ENCODE measurements around the gene SPG21. TPM values are rescaled to one million over a fixed set of nuclear protein-coding genes. Genes with fewer than 3 reads are reported as not detected.

Gene SPG21
- total and polyA plus RNA-seq, 11 donors = 34.9 to 70.3 (median 48.7) TPM

DNA sequence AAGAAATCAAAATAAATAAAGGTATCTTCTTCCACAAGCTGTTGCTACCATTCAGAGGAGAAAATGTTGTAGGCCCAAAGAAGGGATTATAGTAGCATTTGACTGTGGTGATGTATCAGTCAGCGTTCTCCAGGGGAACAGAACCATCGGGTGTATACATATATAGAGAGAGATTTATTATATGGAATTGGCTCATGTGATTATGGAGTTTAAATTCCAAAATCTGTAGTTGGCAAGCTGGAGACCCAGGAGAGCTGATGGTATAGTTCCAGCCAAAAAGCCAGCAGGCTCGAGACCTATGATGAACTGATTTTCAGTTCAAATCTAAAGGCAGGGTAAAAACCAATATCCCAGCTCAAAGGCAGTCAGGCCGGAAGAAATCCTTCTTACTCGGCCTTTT lies 7.4 kb upstream of the SPG21 start:
- TF ChIP-seq POLR2A (IDR thresholded peaks at IDR 0.05) = no peak
- TF ChIP-seq, protein P1, sequence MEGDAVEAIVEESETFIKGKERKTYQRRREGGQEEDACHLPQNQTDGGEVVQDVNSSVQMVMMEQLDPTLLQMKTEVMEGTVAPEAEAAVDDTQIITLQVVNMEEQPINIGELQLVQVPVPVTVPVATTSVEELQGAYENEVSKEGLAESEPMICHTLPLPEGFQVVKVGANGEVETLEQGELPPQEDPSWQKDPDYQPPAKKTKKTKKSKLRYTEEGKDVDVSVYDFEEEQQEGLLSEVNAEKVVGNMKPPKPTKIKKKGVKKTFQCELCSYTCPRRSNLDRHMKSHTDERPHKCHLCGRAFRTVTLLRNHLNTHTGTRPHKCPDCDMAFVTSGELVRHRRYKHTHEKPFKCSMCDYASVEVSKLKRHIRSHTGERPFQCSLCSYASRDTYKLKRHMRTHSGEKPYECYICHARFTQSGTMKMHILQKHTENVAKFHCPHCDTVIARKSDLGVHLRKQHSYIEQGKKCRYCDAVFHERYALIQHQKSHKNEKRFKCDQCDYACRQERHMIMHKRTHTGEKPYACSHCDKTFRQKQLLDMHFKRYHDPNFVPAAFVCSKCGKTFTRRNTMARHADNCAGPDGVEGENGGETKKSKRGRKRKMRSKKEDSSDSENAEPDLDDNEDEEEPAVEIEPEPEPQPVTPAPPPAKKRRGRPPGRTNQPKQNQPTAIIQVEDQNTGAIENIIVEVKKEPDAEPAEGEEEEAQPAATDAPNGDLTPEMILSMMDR (IDR thresholded peaks at IDR 0.05) = no peak
- ATAC-seq (no peak), DNase-seq (no peak)
- 70 to 82% (median 76%) methylated on average over 5 of the region's 5 CpGs for WGBS, 4 donors
- Histone ChIP-seq H3K4me3 (no peak overlapping the region), H3K9me3 (no peaks in the 10 kb centered on the region), H3K27me3 (no peaks in the 10 kb centered on the region), H3K27ac (no peak overlapping the region), H3K4me1 (no peaks in the 10 kb centered on the region), H3K36me3 (peaks cover 0 to 12% (median 5%) of the 10 kb centered on the region in 9 donors)
- intact Hi-C loops (cut with DNase I) = no loop called here

DNA sequence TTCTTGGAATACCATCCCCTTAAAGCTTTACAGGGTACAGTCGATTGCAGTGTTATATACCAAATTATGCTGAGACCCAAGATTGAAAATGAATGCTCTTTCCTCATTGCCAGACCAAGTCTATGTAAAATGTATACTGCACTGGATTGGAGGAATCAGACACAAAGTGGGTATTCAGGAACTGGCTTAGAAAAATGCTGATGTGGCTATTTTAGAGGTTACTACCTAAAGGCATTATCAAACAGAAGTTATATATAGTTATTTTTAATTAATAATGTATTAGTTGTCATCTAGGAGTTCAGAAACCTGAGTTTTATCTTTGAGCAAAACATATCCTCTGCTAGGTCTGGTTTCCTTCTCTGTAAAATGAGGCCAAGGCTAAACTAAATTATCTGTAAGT lies 3.6 kb upstream of the SPG21 start:
- DNase-seq (no peak), ATAC-seq (no peak)
- H3K27ac ChIP-seq = no peak overlapping the region
- WGBS, 4 donors = 79 to 85% (median 81%) methylated on average over 1 of the region's 1 CpG
- no peaks in the 10 kb centered on the region for H3K27me3 ChIP-seq
- H3K9me3 ChIP-seq = no peaks in the 10 kb centered on the region
- H3K36me3 ChIP-seq = no peaks in the 10 kb centered on the region
- intact Hi-C loops (cut with DNase I) = no loop called here
- TF ChIP-seq, protein P1 (IDR thresholded peaks at IDR 0.05) = no peak
- TF ChIP-seq POLR2A (IDR thresholded peaks at IDR 0.05) = no peak
- peaks cover 0 to 16% (median 7%) of the 10 kb centered on the region in 12 donors for H3K4me1 ChIP-seq
- H3K4me3 ChIP-seq = no peak overlapping the region

DNA sequence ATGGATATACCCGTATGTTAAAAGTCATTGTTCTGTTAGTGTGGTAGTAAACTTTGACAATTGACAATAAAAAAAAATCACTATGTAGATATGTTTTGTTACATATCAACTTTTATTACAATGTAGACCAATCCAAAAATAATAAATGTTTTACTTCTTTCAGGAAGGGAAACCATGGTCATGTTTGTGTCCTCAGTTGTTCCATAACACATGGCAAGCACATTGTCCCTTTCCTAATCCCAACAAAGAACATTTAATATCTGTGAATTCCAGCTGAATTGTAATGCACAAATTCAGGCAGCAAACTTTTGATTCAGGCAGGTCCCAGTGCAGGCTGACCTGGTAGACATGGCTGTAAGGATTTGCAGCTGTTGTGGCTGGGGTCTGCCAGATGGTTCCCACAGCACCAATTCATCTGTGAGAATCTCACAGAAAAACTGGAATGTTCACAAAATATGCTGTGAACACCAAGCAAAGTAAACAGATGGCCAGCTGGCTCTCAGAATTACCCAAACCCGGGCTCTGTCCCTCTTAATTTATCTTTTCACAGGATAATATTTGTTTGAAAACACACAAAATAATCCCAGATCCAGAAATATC lies 1.9 kb upstream of the SPG21 start:
- no peaks in the 10 kb centered on the region for H3K27me3 ChIP-seq
- no peak for TF ChIP-seq POLR2A (IDR thresholded peaks at IDR 0.05)
- TF ChIP-seq, protein P1 (IDR thresholded peaks at IDR 0.05) = no peak
- WGBS, 4 donors = 73 to 82% (median 75%) methylated on average over 2 of the region's 2 CpGs
- H3K4me1 ChIP-seq = peaks cover 0 to 31% (median 8%) of the 10 kb centered on the region in 12 donors
- ATAC-seq = no peak
- peak in 4 of 5 donors; percentile 24 to 62 (median 38) for DNase-seq
- no peaks in the 10 kb centered on the region for H3K9me3 ChIP-seq
- no peak overlapping the region for H3K4me3 ChIP-seq
- intact Hi-C loops (cut with DNase I) = no loop called here
- H3K36me3 ChIP-seq = peaks cover 0 to 5% (median 0%) of the 10 kb centered on the region in 9 donors
- H3K27ac ChIP-seq = peak overlapping the region in 2 of 12 donors; percentile 25 to 92

DNA sequence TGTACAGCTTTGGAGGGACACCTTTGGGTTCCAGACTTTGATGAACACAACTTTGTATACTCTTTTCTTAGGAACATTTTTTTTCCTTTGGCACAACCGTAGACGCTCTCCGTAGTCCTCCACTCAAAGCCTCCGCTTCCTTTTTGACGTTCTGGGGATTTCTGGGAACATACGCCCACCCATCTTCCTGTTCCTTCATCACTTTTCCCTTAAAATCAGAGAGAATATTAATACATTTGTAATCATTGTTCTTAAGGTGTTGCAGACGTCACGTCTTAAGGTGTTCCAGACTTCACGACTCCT lies 405 bp upstream of the SPG21 start:
- H3K36me3 ChIP-seq = peaks cover 0 to 5% (median 0%) of the 10 kb centered on the region in 9 donors
- 3 to 6% (median 4%) methylated on average over 9 of the region's 9 CpGs for WGBS, 4 donors
- H3K4me3 ChIP-seq = peak overlapping the region; percentile 84 to 99 (median 92)
- TF ChIP-seq, protein P1 (IDR thresholded peaks at IDR 0.05) = no peak
- TF ChIP-seq POLR2A (IDR thresholded peaks at IDR 0.05) = no peak
- peaks cover 0 to 46% (median 16%) of the 10 kb centered on the region in 12 donors for H3K4me1 ChIP-seq
- intact Hi-C loops (cut with DNase I) = loop anchor here in 1 of 10 donors (1.0 kb wide), 1 partner anchor 39 kb away; the partner anchor contains the start of gene MTFMT
- H3K27ac ChIP-seq = peak overlapping the region; percentile 77 to 96 (median 92)
- no peak for DNase-seq
- peak in 3 of 4 donors; percentile 3 to 40 (median 19) for ATAC-seq
- H3K9me3 ChIP-seq = no peaks in the 10 kb centered on the region
- H3K27me3 ChIP-seq = no peaks in the 10 kb centered on the region
